Neural cell (in vitro differentiated cells): ENCODE results near the gene TTLL4. TPM values are rescaled to one million over a fixed set of nuclear protein-coding genes. Genes with fewer than 3 reads are reported as not detected.

Experiments used
- H2AFZ ChIP-seq: fragments of 200-600, 300-800 bp; sonication (generic), shearing (Covaris generic); 2 replicates; pipeline ENCODE4 v1.6.0; 2014; ENCODE audit warnings: low read depth, mild to moderate bottlenecking, antibody characterized with exemption, low read length, moderate library complexity
- H3F3A ChIP-seq: fragments of 200-600 bp; shearing (Covaris generic); 2 replicates; pipeline ENCODE4 v1.6.1; 2016; ENCODE audit warnings: mild to moderate bottlenecking, moderate library complexity, mixed read lengths, antibody characterized with exemption, low read length; ENCODE audit not compliant: insufficient read depth, poor library complexity, severe bottlenecking
- H3K27ac ChIP-seq: fragments of 200-600, 300-800 bp; sonication (generic), shearing (Covaris generic); 2 replicates; pipeline ENCODE4 v1.5.1; 2014; ENCODE audit warnings: mild to moderate bottlenecking, low read length, moderate library complexity
- H3K27me3 ChIP-seq: fragments of 300-800, 200-600 bp; sonication (generic), shearing (Covaris generic); 2 replicates; pipeline ENCODE4 v1.6.0; 2014; ENCODE audit warnings: mild to moderate bottlenecking, low read depth, low read length, moderate library complexity; ENCODE audit not compliant: insufficient read depth
- H3K36me3 ChIP-seq: fragments of 300-800, 200-600 bp; sonication (generic), shearing (Covaris generic); 2 replicates; pipeline ENCODE4 v1.5.1; 2014; ENCODE audit warnings: mild to moderate bottlenecking, antibody characterized with exemption, low read length, moderate library complexity; ENCODE audit not compliant: insufficient read depth
- H3K4me2 ChIP-seq: fragments of 300-800, 200-600 bp; sonication (generic), shearing (Covaris generic); 2 replicates; pipeline ENCODE4 v1.6.0; 2014; ENCODE audit warnings: mild to moderate bottlenecking, low read length
- H3K4me3 ChIP-seq: fragments of 300-800, 200-600 bp; sonication (generic), shearing (Covaris generic); 2 replicates; pipeline ENCODE4 v1.5.1; 2014; ENCODE audit warnings: mild to moderate bottlenecking, low read length, moderate library complexity
- H3K79me2 ChIP-seq: fragments of 200-600 bp; shearing (Covaris generic); replicated peaks from 2 replicates; pipeline ENCODE4 v1.6.0; 2014; ENCODE audit warnings: mild to moderate bottlenecking, low read length, moderate library complexity; ENCODE audit not compliant: insufficient read depth
- H3K9ac ChIP-seq: fragments of 300-800, 200-600 bp; sonication (generic), shearing (Covaris generic); 2 replicates; pipeline ENCODE4 v1.6.1; 2016; ENCODE audit warnings: mild to moderate bottlenecking, low read length, mixed read lengths
- H3K9me2 ChIP-seq: fragments of 200-600 bp; shearing (Covaris generic); 2 replicates; pipeline ENCODE4 v1.6.1; 2016; ENCODE audit warnings: mild to moderate bottlenecking, low read length, mixed read lengths; ENCODE audit not compliant: insufficient read depth
- H3K9me3 ChIP-seq: fragments of 200-600, 300-800 bp; sonication (generic), shearing (Covaris generic); 2 replicates; pipeline ENCODE4 v1.6.1; 2016; ENCODE audit warnings: mild to moderate bottlenecking, mixed run types, low read length, moderate library complexity, mixed read lengths
- H4K20me1 ChIP-seq: fragments of 200-600 bp; shearing (Covaris generic); 2 replicates; pipeline ENCODE4 v1.6.1; 2016; ENCODE audit warnings: mild to moderate bottlenecking, mixed run types; ENCODE audit not compliant: insufficient read depth
- EP300 ChIP-seq: fragments of 450-650 bp; conservative IDR thresholded peaks from 2 replicates; pipeline ENCODE4 v1.6.1; 2014; ENCODE audit warnings: antibody characterized with exemption, mild to moderate bottlenecking, moderate library complexity; ENCODE audit not compliant: poor library complexity, severe bottlenecking
- EZH2 ChIP-seq: fragments of 200-600, 300-800 bp; shearing (Covaris generic), sonication (generic); IDR thresholded peaks from 2 replicates; pipeline ENCODE4 v1.6.1; 2014; ENCODE audit warnings: antibody characterized with exemption, low read length, borderline replicate concordance, mild to moderate bottlenecking; ENCODE audit not compliant: insufficient read depth, poor library complexity, severe bottlenecking
- MXI1 ChIP-seq: fragments of 450-650 bp; conservative IDR thresholded peaks from 2 replicates; pipeline ENCODE4 v1.6.1; 2014; ENCODE audit warnings: antibody characterized with exemption, mild to moderate bottlenecking; ENCODE audit not compliant: poor library complexity, severe bottlenecking
- POLR2AphosphoS5 ChIP-seq: IDR thresholded peaks from 2 replicates; pipeline ENCODE4 v1.6.1; 2012
- RAD21 ChIP-seq: fragments of 450-650 bp; conservative IDR thresholded peaks from 2 replicates; pipeline ENCODE4 v1.6.1; 2014; ENCODE audit warnings: antibody characterized with exemption, mild to moderate bottlenecking, moderate library complexity
- SMC3 ChIP-seq: fragments of 450-650 bp; conservative IDR thresholded peaks from 2 replicates; pipeline ENCODE4 v1.6.1; 2014; ENCODE audit warnings: antibody characterized with exemption, mild to moderate bottlenecking, moderate library complexity; ENCODE audit not compliant: poor library complexity
- TAF1 ChIP-seq: IDR thresholded peaks from 2 replicates; pipeline ENCODE4 v1.6.1; 2012; ENCODE audit warnings: low read depth
- polyA plus RNA-seq: library from polyadenylated mRNA; depleted of rRNA; stranded (reverse); fragments of >200 nt; gene quantifications from 2 replicates; pipeline ENCODE4 v1.2.3, GENCODE V29; 2014
- TF ChIP-seq, protein P1 (sequence below): IDR thresholded peaks from 2 replicates; pipeline ENCODE4 v1.6.1; 2012; ENCODE audit warnings: borderline replicate concordance
- TF ChIP-seq, protein P2 (sequence below): fragments of 450-650 bp; IDR thresholded peaks from 2 replicates; pipeline ENCODE4 v1.5.1; 2014; ENCODE audit warnings: antibody characterized with exemption, mild to moderate bottlenecking, moderate library complexity; ENCODE audit not compliant: poor library complexity, severe bottlenecking

The TTLL4 gene
- polyA plus RNA-seq, 1 donor from 2014 or later, result 5.3 TPM

DNA sequence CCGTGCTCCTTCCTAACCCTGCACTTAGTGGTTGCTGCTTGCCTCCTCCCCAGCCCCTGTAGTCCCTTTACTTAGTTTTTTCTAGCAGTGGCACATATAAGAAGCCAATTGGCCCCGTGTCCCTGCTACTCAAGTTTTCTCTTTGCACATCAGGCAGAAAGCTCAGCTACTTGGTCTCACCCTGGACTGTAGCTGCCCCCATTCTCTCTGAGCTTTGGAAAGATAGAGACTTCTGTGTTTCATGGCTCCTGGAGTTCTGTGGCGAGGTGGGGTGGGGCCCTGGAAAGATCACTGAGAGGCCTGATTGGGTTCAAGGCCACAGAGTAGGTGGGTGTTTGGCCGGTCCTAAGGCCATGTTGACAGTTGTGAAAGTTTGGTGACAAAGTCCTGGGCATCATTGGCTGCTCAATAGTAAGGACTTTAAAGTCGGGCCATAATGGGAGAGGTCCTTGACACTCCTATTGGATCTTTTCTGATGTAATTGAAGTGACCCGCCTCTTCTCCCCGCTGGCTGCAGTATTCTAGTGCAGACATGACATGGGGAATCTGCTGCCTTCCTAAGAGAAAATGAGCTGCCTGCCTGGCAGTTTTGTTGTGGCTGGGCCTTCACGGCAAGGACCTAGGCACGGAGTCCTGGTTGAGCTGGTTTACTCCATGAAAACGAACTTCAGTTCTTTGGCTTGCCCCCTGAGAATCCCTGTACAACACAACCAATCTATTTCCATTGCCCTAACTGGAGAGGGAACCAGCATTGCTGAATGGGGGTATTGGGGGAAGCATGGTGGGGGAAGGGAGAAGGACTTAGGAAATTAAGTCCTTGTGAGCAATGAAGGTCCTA, 45.2 kb downstream of the TTLL4 start:
- Histone ChIP-seq H3K79me2 (no peaks in the 10 kb centered on the region), H3K36me3 (no peaks in the 10 kb centered on the region), H4K20me1 (no peaks in the 10 kb centered on the region), H3K27me3 (no peaks in the 10 kb centered on the region), H3F3A (no peaks in the 10 kb centered on the region), H3K4me2 (no peak overlapping the region), H2AFZ (no peak overlapping the region), H3K9me3 (no peaks in the 10 kb centered on the region), H3K27ac (no peak overlapping the region), H3K9me2 (no peaks in the 10 kb centered on the region), H3K9ac (no peak overlapping the region), H3K4me3 (no peak overlapping the region)
- TF ChIP-seq MXI1 (no peak), SMC3 (no peak), TAF1 (no peak), EP300 (no peak), RAD21 (no peak), POLR2AphosphoS5 (no peak), EZH2 (no peak)
- TF ChIP-seq, protein P1, sequence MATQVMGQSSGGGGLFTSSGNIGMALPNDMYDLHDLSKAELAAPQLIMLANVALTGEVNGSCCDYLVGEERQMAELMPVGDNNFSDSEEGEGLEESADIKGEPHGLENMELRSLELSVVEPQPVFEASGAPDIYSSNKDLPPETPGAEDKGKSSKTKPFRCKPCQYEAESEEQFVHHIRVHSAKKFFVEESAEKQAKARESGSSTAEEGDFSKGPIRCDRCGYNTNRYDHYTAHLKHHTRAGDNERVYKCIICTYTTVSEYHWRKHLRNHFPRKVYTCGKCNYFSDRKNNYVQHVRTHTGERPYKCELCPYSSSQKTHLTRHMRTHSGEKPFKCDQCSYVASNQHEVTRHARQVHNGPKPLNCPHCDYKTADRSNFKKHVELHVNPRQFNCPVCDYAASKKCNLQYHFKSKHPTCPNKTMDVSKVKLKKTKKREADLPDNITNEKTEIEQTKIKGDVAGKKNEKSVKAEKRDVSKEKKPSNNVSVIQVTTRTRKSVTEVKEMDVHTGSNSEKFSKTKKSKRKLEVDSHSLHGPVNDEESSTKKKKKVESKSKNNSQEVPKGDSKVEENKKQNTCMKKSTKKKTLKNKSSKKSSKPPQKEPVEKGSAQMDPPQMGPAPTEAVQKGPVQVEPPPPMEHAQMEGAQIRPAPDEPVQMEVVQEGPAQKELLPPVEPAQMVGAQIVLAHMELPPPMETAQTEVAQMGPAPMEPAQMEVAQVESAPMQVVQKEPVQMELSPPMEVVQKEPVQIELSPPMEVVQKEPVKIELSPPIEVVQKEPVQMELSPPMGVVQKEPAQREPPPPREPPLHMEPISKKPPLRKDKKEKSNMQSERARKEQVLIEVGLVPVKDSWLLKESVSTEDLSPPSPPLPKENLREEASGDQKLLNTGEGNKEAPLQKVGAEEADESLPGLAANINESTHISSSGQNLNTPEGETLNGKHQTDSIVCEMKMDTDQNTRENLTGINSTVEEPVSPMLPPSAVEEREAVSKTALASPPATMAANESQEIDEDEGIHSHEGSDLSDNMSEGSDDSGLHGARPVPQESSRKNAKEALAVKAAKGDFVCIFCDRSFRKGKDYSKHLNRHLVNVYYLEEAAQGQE, result no peak
- TF ChIP-seq, protein P2, sequence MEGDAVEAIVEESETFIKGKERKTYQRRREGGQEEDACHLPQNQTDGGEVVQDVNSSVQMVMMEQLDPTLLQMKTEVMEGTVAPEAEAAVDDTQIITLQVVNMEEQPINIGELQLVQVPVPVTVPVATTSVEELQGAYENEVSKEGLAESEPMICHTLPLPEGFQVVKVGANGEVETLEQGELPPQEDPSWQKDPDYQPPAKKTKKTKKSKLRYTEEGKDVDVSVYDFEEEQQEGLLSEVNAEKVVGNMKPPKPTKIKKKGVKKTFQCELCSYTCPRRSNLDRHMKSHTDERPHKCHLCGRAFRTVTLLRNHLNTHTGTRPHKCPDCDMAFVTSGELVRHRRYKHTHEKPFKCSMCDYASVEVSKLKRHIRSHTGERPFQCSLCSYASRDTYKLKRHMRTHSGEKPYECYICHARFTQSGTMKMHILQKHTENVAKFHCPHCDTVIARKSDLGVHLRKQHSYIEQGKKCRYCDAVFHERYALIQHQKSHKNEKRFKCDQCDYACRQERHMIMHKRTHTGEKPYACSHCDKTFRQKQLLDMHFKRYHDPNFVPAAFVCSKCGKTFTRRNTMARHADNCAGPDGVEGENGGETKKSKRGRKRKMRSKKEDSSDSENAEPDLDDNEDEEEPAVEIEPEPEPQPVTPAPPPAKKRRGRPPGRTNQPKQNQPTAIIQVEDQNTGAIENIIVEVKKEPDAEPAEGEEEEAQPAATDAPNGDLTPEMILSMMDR, result no peak

DNA sequence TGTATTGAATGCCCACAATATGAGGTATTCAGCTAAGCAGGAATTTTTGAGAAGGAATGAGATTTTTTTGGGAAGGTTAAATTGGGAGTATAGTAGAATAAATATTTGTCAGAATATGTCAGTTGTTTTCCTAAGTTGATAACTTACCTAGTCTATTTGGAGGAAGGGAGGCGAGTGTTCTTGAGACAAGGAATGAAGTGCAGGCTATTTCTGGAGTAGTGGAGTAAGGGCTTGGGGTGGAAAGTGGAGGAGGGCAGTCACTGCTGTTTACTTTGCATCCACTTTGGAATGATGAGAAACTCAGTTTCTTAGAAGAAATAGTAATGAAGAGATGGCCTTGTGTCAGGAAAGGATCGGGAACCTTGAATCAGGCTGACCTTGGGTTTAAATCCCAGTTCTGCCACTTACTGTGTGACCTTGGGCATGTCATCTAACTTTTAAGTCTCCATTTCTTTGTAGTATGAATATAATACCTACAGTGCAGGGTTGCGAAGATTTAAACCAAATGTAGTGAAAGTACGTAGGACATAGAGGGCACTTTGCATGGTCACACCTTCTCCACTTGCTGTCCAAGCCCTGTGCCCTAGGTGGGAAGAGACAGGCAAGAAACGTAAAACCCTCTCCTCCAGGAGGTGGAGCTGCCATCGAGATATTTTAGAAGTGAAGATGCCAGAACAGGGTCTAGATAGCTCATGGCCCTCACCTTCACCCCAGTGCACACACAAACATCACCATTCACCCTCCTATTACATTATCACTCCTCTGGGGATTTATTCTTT, 46.2 kb downstream of the TTLL4 start:
- TF ChIP-seq EP300 (no peak), RAD21 (no peak), POLR2AphosphoS5 (no peak), EZH2 (no peak)
- TF ChIP-seq, protein P1, result no peak
- Histone ChIP-seq H3K4me2 (no peak overlapping the region), H2AFZ (no peak overlapping the region), H3K27me3 (no peaks in the 10 kb centered on the region), H3K27ac (no peak overlapping the region), H3K79me2 (no peaks in the 10 kb centered on the region), H4K20me1 (no peaks in the 10 kb centered on the region), H3F3A (no peaks in the 10 kb centered on the region), H3K36me3 (no peaks in the 10 kb centered on the region), H3K4me3 (no peak overlapping the region), H3K9ac (no peak overlapping the region), H3K9me3 (no peaks in the 10 kb centered on the region), H3K9me2 (no peaks in the 10 kb centered on the region)
